CD4-positive, alpha-beta T cell treated with Interleukin-4 for 1 hour (primary cell): Measurements from ENCODE around the gene FAM3C.
"Not testable (repeated sequence)": the region's sequence is repeated elsewhere in the genome, so short reads cannot be mapped to it uniquely, and the experiment has no call there.

Experiments used
- DNase-seq, 2 donors: peaks; one replicate each; pipeline ENCODE4 v3.0.0-alpha.2; 2020 to 2022

Gene FAM3C

GRCh38 chr7:121329191-121330052 is 66.7 kb downstream of the FAM3C start:
- DNase-seq = peak in 1 of 2 donors; percentile 24

- DNase-seq = no peak
These were observed 67.5 kb downstream of the FAM3C start, which contains the start of gene WNT16 for GRCh38 chr7:121328508-121329190. Gene WNT16, plus strand, starts transcription at chr7:121329000. Its CDS starts 293 bp downstream, at chr7:121329293.

GRCh38 chr7:121327671-121328070 is 68.4 kb downstream of the FAM3C start:
- no peak for DNase-seq

DNA sequence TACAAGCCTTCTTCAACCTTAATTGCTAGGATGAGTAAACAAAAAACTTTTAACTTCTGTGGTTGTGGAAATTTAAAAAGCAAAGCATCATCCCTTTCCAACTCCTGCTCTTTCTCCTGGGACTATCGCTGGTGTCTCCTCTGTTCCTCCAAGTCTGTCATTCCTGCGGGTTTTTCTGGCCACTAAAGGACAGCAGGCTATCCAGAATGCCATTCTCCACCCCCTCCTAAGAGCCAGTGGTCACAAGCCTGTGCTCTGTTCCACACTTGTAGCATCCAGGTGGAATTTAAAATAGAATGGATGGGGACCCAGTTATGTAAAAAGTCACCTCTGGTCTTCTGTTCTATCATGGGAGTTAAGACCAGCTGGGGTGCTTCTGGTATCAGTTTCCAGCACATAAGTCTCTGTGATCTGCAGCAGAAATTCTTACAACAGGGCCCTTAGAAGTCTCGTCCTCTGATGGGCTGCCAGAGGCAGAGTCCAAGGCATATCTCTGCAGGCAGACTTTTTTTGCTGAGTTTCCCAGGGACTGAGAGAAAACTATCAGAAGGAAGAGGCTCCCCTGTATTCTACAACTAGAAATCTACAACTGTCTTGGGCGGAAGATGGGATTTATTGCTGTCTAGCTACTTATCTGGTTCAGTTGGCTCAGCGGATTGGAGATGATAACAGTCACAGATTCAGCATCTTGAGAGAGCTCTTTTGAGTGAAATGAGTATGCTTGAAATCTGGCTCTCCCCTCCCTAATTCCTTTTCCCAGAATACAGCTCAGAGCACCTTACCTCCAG is 72.4 kb downstream of the FAM3C start:
- DNase-seq = no peak

GRCh38 chr7:121322460-121322859 is 73.6 kb downstream of the FAM3C start:
- DNase-seq = no peak

DNA sequence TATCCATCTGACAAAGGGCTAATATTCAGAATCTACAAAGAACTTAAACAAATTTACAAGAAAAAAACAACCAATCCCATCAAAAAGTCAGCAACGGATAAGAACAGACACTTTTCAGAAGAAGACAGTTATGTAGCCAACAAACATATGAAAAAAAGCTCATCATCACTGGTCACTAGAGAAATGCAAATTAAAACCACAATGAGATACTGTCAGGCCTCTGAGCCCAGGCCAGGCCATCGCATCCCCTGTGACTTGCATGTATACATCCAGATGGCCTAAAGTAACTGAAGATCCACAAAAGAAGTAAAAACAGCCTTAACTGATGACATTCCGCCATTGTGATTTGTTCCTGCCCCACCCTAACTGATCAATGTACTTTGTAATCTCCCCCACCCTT is 80.9 kb downstream of the FAM3C start:
- DNase-seq = not testable (repeated sequence)

DNA sequence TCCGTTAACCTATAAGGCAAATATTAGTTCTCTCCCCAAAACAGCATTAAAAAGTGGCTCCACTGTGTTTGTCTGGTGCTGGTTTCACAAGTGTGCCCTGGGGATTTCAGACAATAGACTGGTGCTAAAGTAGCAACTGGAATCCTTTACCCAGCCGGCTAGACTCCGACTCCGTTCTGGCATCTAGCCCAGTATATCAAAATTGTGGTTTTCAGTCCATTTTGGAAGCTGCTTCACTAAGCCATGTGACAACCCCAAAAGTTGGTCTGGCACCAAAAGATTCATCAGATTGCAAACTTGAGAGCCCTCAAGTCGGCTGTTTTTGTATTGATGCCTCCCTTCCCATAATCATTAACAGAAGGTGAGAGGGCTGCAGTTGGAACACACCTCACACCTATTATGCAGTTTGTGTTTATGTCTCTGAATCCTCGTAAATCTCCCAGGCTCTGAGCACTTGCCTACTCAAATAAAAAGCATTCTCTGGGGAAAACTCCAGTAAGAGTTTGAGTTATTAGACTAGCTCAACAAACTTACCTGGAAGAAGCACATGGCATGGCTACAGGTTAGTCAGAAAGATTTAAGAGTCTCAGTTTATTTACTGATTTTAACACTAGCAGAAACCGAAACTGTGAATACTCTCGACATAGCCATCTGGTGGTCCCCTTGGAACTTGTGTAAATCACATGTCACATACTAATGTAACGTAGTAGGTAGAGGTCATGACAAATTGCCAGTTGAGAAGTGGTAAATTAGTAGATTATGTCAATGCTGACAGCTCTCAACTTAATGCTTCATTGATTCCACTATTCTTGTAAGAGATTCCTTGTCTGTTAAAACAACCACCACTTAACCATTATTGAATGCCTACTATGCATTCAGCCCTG is 82.1 kb downstream of the FAM3C start:
- DNase-seq = no peak

DNA sequence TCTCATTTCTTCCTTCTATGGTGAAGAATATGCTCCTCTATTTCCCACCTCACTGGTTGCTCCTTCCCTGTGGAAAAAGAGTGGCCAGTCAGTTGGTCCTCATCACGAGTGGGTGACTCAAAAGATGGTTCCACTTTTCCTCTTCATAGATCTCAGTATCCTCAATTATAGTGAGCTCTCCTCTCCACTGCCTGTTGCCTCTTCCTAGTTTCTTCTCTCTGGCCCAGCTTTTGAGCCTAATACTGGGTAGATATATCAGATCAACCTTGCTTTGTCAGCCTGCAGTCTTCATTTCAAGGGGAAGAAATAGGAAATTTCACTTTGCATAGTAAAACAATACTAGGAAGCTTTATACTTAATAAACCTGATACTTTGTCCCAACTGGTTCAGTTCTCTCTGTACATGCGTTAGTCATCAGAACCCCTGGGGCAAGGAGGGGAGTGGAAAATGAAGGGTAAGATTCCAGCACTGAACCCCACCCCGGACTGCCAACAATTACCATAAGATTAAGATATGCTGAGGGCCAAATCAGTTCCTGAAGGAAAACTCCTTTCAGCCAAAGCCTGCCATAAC is 82.8 kb downstream of the FAM3C start:
- DNase-seq = no peak

DNA sequence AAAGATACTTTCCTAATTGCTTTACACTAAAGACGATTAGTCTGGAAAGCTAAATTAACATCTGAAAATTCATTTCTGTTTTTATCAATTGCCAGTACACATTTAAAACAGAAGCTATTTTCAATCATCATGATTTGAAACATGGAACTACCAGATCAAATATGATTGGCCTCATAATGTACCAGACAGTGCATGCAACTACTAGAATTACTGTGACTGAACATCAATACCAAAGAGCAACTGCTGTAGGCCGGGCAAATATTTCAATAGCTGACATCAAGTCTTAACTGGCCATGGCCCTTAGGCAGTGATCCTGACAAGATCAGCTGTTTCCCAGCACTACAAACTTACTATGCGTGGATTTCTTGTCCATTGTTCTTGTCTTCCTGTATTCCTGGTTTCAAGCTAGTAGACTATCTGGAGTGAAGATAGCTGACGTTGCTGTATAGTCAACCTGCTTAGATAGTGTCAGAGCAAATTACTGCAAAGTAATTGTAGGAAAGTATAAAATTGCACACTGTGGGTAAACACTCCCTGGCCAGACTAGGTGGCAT is 89.0 kb downstream of the FAM3C start:
- DNase-seq = no peak

- no peak for DNase-seq
These were observed 89.5 kb downstream of the FAM3C start for GRCh38 chr7:121306565-121306964.

DNA sequence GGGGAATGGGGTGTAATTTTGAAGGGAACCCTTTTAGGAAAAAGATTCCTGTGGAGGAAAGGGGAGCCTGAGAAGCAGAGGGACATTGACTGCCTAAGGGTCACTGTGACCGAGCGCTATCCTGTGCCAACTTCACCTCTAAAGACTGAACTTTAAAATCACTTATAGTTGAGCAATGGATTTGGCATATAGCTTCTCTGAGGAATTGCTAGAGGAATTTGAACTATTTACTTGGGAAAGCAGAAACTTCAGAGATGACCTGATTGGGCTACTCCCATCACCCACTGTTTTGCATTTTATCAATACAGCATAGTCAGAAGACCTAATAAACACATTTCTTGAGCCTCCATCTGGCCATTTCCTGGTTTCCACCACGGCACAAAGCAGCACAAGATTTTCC is 91.0 kb downstream of the FAM3C start:
- DNase-seq = no peak

GRCh38 chr7:121304102-121304658 is 91.9 kb downstream of the FAM3C start:
- DNase-seq = no peak

- no peak for DNase-seq
These were observed 92.5 kb downstream of the FAM3C start for GRCh38 chr7:121303422-121304101.

- no peak for DNase-seq
These were observed 93.8 kb downstream of the FAM3C start for GRCh38 chr7:121302214-121302745.

DNA sequence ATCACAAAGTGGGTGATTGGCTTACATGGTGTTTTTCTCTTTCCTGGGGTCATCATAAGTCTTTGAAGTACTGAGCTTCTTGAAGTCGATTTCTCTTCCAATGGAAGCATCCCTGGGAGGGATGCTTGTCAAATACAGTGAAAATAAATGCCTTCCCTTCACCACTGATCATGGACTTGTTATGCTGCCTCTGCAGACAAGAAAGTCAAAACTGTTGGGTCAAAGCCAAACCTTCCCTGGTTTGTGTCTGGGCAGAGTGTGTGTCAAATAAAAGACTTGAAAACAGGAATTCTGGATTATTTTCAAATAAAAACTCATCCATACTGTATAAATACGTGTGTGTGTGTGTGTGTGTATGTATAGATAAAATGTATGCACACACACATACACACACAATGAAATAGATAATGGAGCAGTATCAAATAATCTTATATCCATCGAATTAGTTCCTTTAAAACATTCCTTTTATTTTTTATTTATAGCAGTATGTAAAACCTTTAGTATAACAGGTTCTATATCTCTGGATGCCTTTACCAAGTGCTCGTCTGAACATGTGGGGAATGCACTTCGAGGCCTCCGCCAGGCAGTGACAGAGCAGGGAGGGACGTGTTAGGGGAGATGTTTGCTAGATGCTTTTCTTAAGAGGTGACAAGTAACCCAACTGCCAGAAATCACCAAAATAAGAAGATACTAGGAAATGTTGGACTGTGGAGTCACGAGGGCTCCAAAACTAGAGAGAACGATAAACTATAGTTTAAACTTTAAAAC is 94.5 kb downstream of the FAM3C start:
- no peak for DNase-seq

DNA sequence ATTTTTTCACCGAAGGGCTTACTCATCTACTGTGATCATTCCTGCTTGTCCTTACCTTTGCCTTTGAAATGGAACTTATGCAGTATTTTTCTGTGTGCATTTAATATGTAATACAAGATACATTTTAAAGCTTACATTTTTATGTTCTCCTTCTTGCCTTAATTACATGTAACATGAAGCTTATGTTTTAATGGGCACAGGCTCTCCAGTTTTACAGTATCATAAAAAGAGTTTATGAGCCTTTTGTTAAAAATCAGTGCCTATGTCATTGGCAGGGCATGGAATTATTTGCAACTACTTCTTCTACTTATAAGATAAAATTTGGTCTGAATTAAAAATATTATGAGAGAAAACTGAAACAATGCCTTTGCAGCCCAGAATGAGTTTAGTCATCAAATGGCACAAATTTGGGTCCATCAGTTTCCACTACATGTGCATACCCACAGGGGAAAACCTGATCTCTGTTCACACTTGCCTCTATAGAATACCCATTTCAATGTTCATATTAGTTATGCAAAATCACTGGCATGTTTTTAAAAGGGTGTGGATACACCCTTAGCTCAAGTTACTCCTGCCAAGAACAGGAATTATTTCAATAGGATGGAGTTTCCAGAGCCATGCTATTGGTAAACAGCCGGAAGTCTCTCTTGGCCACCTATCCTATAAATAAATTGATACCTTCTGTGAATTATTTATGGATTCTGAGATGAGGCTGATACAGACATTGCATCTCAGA is 95.3 kb downstream of the FAM3C start:
- no peak for DNase-seq
